HepG2 (cell line): ENCODE results near the gene DISP2. TPM values are rescaled to one million over a fixed set of nuclear protein-coding genes. Genes with fewer than 3 reads are reported as not detected.

Experiments used
- ATAC-seq: fragments of 200-7000 bp; cut with Tn5 transposase; 3 replicates; pipeline ENCODE4 v1.9.1; 2020; ENCODE audit warnings: mild to moderate bottlenecking, moderate library complexity
- BruUV-seq: library from RNA; stranded (reverse); fragments of 400-500 nt; replicated peaks from 2 replicates; lab custom pipeline; 2021; lab: Mats Ljungman, UMichigan
- CTCF ChIA-PET: fragments of 300-600 bp; formaldehyde crosslinking; extraction: SDS; loops from one replicate; lab custom pipeline; 2021; ENCODE audit warnings: low total read pairs, inconsistent platforms, low intra/inter-chr PET ratio; lab: Yijun Ruan, JAX
- POLR2A ChIA-PET: fragments of 350-600 bp; sonication (Branson Sonifier 250); formaldehyde crosslinking; loops from one replicate; lab custom pipeline; 2020; ENCODE audit warnings: antibody characterized with exemption, inconsistent platforms; lab: Yijun Ruan, JAX
- DNase-seq: peaks from one replicate; pipeline ENCODE4 v3.0.0-alpha.2; 2015; ENCODE audit warnings: low spot score
- FAIRE-seq: peaks from 3 replicates; lab custom pipeline; 2011; peaks lifted over from hg19 to GRCh38; lab: Jason Lieb, UNC
- H2AFZ ChIP-seq: one replicate; pipeline ENCODE4 v1.6.1; 2011; ENCODE audit warnings: low read length, inconsistent platforms
- H3K27ac ChIP-seq: fragments of 300-600 bp; 3 replicates; pipeline ENCODE4 v1.8.0; 2011; ENCODE audit warnings: mixed run types, mild to moderate bottlenecking, mixed read lengths, low read length, inconsistent platforms; ENCODE audit not compliant: insufficient read depth; ENCODE audit errors: extremely low read length
- H3K27me3 ChIP-seq, 2 experiments: fragments of 200-600 bp in 1 of 2; 2 replicates in 1 of 2; 3 replicates in 1 of 2; pipeline versions ENCODE4 v1.6.0 to v1.8.0; 2011; ENCODE audit warnings: low read length in 2 of 2, mild to moderate bottlenecking in 2 of 2, moderate library complexity in 2 of 2, inconsistent platforms in 1 of 2; ENCODE audit not compliant: insufficient read depth in 2 of 2, control insufficient read depth in 1 of 2
- H3K36me3 ChIP-seq, 2 experiments: fragments of 200-600 bp in 1 of 2; replicated peaks in 1 of 2; 2 replicates in 1 of 2; 3 replicates in 1 of 2; pipeline versions ENCODE4 v1.5.1 to v1.8.0; 2011; ENCODE audit warnings: low read length in 2 of 2, inconsistent platforms in 1 of 2; ENCODE audit not compliant: insufficient read depth in 2 of 2, control insufficient read depth in 1 of 2
- H3K4me1 ChIP-seq: 2 replicates; pipeline ENCODE4 v1.5.1; 2012; ENCODE audit warnings: low read length, inconsistent platforms; ENCODE audit not compliant: insufficient read depth
- H3K4me2 ChIP-seq: 2 replicates; pipeline ENCODE4 v1.6.0; 2011; ENCODE audit warnings: low read depth, low read length, inconsistent platforms
- H3K4me3 ChIP-seq, 3 experiments: fragments of 200-600 bp in 1 of 3; sonication (generic), shearing (Covaris generic) in 1 of 3; replicated peaks in 1 of 3; 2 replicates each; pipeline ENCODE4 v1.5.1; 2011 to 2016; ENCODE audit warnings: low read length in 3 of 3, inconsistent platforms in 2 of 3, low read depth in 2 of 3, mild to moderate bottlenecking in 2 of 3, control low read depth in 1 of 3, mixed read lengths in 1 of 3; ENCODE audit not compliant: insufficient read depth in 1 of 3
- H3K79me2 ChIP-seq: one replicate; pipeline ENCODE4 v1.6.1; 2011; ENCODE audit warnings: low read length, inconsistent platforms; ENCODE audit not compliant: insufficient read depth
- H3K9ac ChIP-seq: 2 replicates; pipeline ENCODE4 v1.6.0; 2011; ENCODE audit warnings: mild to moderate bottlenecking, low read depth, low read length, inconsistent platforms; ENCODE audit not compliant: insufficient read depth
- H3K9me3 ChIP-seq: 2 replicates; pipeline ENCODE4 v1.5.1; 2012; ENCODE audit warnings: mild to moderate bottlenecking, low read length
- H4K20me1 ChIP-seq: 2 replicates; pipeline ENCODE4 v1.6.0; 2011; ENCODE audit warnings: inconsistent platforms, mild to moderate bottlenecking, low read length, moderate library complexity; ENCODE audit not compliant: insufficient read depth
- ARNTL ChIP-seq: sonication (generic); formaldehyde crosslinking; IDR thresholded peaks from 2 replicates; pipeline ENCODE4 v1.4.0; 2020; ENCODE audit warnings: mild to moderate bottlenecking, missing genetic modification reagents
- CAMTA2 ChIP-seq: sonication (generic); formaldehyde crosslinking; IDR thresholded peaks from 2 replicates; pipeline ENCODE4 v1.4.0; 2020; ENCODE audit warnings: mild to moderate bottlenecking, missing genetic modification reagents, borderline replicate concordance
- KDM1A ChIP-seq: IDR thresholded peaks from 2 replicates; pipeline ENCODE4 v1.6.1; 2016; ENCODE audit warnings: missing compliant biosample characterization
- ONECUT2 ChIP-seq: sonication (generic); formaldehyde crosslinking; IDR thresholded peaks from 2 replicates; pipeline ENCODE4 v1.4.0; 2020; ENCODE audit warnings: missing genetic modification reagents
- PAF1 ChIP-seq: IDR thresholded peaks from 2 replicates; pipeline ENCODE4 v1.6.1; 2016; ENCODE audit warnings: missing genetic modification reagents, missing compliant biosample characterization
- PRDM10 ChIP-seq: sonication (generic); formaldehyde crosslinking; IDR thresholded peaks from 2 replicates; pipeline ENCODE4 v1.4.0; 2020; ENCODE audit warnings: low read depth, missing genetic modification reagents
- SSRP1 ChIP-seq: IDR thresholded peaks from 2 replicates; pipeline ENCODE4 v1.6.1; 2016; ENCODE audit warnings: control low read depth
- ZNF598 ChIP-seq: sonication (generic); formaldehyde crosslinking; IDR thresholded peaks from 2 replicates; pipeline ENCODE4 v1.5.1; 2020; ENCODE audit warnings: mild to moderate bottlenecking, missing genetic modification reagents, borderline replicate concordance
- WGBS: methylation state at CpG from one replicate; pipeline ENCODE4 v1.1.6; 2017; ENCODE audit warnings: low lambda C conversion rate; 5-methylcytosine and 5-hydroxymethylcytosine counted together
- in situ Hi-C: cut with HindIII; loops from 2 replicates; pipeline ENCODE4 v1.10.0; 2017; ENCODE audit warnings: low pct_unique_long_range_greater_than_20kb; ENCODE audit not compliant: extremely low pct_ligation_motif_present
- intact Hi-C: fragments of 100-400 bp; cut with micrococcal nuclease; formaldehyde crosslinking; loops from one replicate; pipeline ENCODE4 v1.10.0; 2022; ENCODE audit not compliant: unreplicated experiment
- polyA plus RNA-seq, 8 experiments: library from polyadenylated mRNA; depleted of rRNA in 3 of 8; stranded (reverse) in 7 of 8; unstranded in 1 of 8; fragments of >200 nt; fragmentation: Illumina TruSeq in 4 of 8; extraction: Trizol in 4 of 8; gene quantifications; 2 replicates each; pipeline versions ENCODE4 v1.2.1 to v1.2.3, GENCODE V29; 2011 to 2016; ENCODE audit warnings: low read depth in 4 of 8, missing spikeins in 1 of 8, mixed read lengths in 1 of 8; ENCODE audit not compliant: insufficient read depth in 1 of 8
- total RNA-seq, 5 experiments: library from RNA; depleted of rRNA; stranded (reverse); fragments of >200 nt; fragmentation: Illumina TruSeq; extraction: Trizol; gene quantifications; 2 replicates each; pipeline ENCODE4 v1.2.3, GENCODE V29; 2016; ENCODE audit warnings: low read depth in 1 of 5
- TF ChIP-seq, protein P1 (sequence below): IDR thresholded peaks from 2 replicates; pipeline ENCODE4 v1.6.1; 2016; ENCODE audit warnings: missing compliant biosample characterization, missing genetic modification reagents, borderline replicate concordance

Gene DISP2
- total and polyA plus RNA-seq, 2 of the 13 experiments (the other 11 are each of a cell fraction or from before 2014, with no cell fraction given), result 0.09 to 0.32 TPM

GRCh38 chr15:40413036-40413435 lies 55.0 kb downstream of the DISP2 start:
- Histone ChIP-seq H4K20me1 (no peaks in the 10 kb centered on the region; the same call in 1 of the 2 replicates), H3K27ac (peak overlapping the region; percentile 39), H3K4me2 (no peak overlapping the region), H3K9me3 (no peaks in the 10 kb centered on the region), H3K4me1 (peaks cover 26% of the 10 kb centered on the region), H3K4me3 (no peak overlapping the region), H3K9ac (no peak overlapping the region), H3K27me3 (no peaks in the 10 kb centered on the region), H2AFZ (no peak overlapping the region), H3K36me3 (peaks cover 25 to 56% of the 10 kb centered on the region in 2 experiments), H3K79me2 (no peaks in the 10 kb centered on the region)
- in situ Hi-C loops (no loop called here), intact Hi-C loops (no loop called here)
- no peak; the same call in 2 of the 3 replicates for ATAC-seq
- no peak for TF ChIP-seq ARNTL (CRISPR knock-in tag)
- no peak for TF ChIP-seq PRDM10 (CRISPR knock-in tag)
- TF ChIP-seq SSRP1 (CRISPR knock-in tag), result no peak
- no peak for TF ChIP-seq KDM1A (CRISPR knock-in tag)
- TF ChIP-seq ZNF598 (CRISPR knock-in tag), result no peak
- no peak for TF ChIP-seq ONECUT2 (CRISPR knock-in tag)
- TF ChIP-seq CAMTA2, result no peak
- TF ChIP-seq, protein P1, sequence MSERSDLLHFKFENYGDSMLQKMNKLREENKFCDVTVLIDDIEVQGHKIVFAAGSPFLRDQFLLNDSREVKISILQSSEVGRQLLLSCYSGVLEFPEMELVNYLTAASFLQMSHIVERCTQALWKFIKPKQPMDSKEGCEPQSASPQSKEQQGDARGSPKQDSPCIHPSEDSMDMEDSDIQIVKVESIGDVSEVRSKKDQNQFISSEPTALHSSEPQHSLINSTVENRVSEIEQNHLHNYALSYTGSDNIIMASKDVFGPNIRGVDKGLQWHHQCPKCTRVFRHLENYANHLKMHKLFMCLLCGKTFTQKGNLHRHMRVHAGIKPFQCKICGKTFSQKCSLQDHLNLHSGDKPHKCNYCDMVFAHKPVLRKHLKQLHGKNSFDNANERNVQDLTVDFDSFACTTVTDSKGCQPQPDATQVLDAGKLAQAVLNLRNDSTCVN (CRISPR knock-in tag), result no peak
- no peak for TF ChIP-seq PAF1 (CRISPR knock-in tag)
- 92% methylated on average over 4 of the region's 9 CpGs for WGBS
- no TSS peak for BruUV-seq
- FAIRE-seq, result no peak
- no peak for DNase-seq
- ChIA-PET POLR2A (no interaction called here), CTCF (no interaction called here)
